K562 (cell line): Measurements from ENCODE around the gene PRMT3.

Experiments
- KDM1A ChIP-seq, 2 experiments: fragments of 450-650 bp; IDR thresholded peaks; 2 replicates each; pipeline ENCODE4 v1.6.1; 2016; ENCODE audit warnings: mild to moderate bottlenecking in 2 of 2
- YBX1 ChIP-seq: fragments of 450-650 bp; IDR thresholded peaks from 2 replicates; pipeline ENCODE4 v1.7.1; 2016; ENCODE audit warnings: mild to moderate bottlenecking
- ZBTB43 ChIP-seq: sonication (generic); formaldehyde crosslinking; IDR thresholded peaks from 2 replicates; pipeline ENCODE4 v1.8.0; 2023; ENCODE audit warnings: mild to moderate bottlenecking, missing genetic modification reagents
- ZKSCAN3 ChIP-seq: fragments of 250-450 bp; sonication (Bioruptor Pico); IDR thresholded peaks from 2 replicates; pipeline ENCODE4 v1.4.0; 2020
- ZNF224 ChIP-seq: sonication (generic); formaldehyde crosslinking; IDR thresholded peaks from 2 replicates; pipeline ENCODE4 v1.8.0; 2022; ENCODE audit warnings: mild to moderate bottlenecking, missing genetic modification reagents

GRCh38 chr11:20407344-20407743, 19.8 kb downstream of the PRMT3 start:
- TF ChIP-seq ZBTB43 (CRISPR knock-in tag): no peak
- no peak for TF ChIP-seq YBX1
- no peak for TF ChIP-seq KDM1A (IDR thresholded peaks at IDR 0.05)
- no peak for TF ChIP-seq ZNF224 (CRISPR knock-in tag)
- TF ChIP-seq ZKSCAN3 (CRISPR knock-in tag): no peak
